PC-3 (cell line): Measurements from ENCODE around the gene HIVEP3.

ENCODE experiments used
- CTCF ChIP-seq: fragments of 300-600 bp; sonication (generic); conservative IDR thresholded peaks from 2 replicates; pipeline ENCODE4 v1.5.1; 2017; ENCODE audit warnings: antibody characterized with exemption, low read depth, mild to moderate bottlenecking, low read length
- EZH2 ChIP-seq: fragments of 300-600 bp; sonication (generic); IDR thresholded peaks from one replicate; pipeline ENCODE4 v1.6.1; 2017; ENCODE audit warnings: antibody characterized with exemption, mild to moderate bottlenecking, low read length; ENCODE audit not compliant: unreplicated experiment
- EZH2phosphoT487 ChIP-seq: fragments of 300-600 bp; sonication (generic); IDR thresholded peaks from 2 replicates; pipeline ENCODE4 v1.6.1; 2018; ENCODE audit warnings: mild to moderate bottlenecking, antibody characterized with exemption, low read length, borderline replicate concordance

GRCh38 chr1:41618066-41618825, 300.5 kb downstream of the HIVEP3 start:
- TF ChIP-seq CTCF (no peak), EZH2phosphoT487 (no peak), EZH2 (no peak)
